NCI-H345 (cell line): Measurements from ENCODE around the gene SLC48A1.

ENCODE experiments used
- DNase-seq: peaks from one replicate; lab custom pipeline; 2025; lab: John Stamatoyannopoulos, UW

SLC48A1 gene

GRCh38 chr12:47773062-47773857 lies at the start of gene SLC48A1:
SLC48A1 (plus strand) TSS chr12:47773238; CDS start chr12:47773305, 67 bp downstream.
- DNase-seq: peak; percentile 34

DNA sequence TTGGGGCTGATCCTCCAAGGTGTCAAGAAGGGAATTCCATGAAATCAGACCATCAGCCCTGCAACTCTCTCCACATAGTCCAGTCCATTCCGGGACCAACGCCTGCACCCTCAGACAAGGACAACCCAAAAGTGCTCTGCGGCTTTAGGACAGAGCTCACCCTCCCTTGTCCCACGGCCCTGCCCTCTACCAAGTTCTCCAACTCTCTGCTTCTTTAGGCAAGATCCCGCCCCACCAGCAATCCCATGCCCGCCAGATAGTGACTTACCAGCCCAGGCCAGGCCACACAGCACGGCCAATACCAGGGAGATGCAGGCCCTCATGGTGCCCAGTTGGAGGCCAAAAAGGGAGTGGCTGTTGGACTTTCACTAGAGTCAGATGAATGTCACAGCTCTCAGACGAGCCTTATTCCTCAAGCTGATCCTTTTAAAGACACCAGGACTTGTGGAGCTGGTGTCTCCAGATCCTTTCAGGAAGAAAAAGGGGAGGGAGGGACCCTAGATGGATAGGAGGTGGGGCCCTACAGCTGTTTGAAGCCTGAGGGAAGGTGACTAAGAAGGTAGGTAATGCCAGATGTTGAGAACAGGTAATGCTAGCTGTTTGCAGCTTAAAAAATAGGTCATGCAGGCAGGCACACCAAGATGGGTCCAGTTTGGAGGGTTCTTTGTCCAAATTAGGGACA lies 47.8 kb upstream of the SLC48A1 start, which contains the start of gene ENDOU:
Gene ENDOU, minus strand, starts transcription at position 400 of the 682 bp plus-strand sequence. Its CDS starts 77 bp downstream, at position 323.
- no peak for DNase-seq

DNA sequence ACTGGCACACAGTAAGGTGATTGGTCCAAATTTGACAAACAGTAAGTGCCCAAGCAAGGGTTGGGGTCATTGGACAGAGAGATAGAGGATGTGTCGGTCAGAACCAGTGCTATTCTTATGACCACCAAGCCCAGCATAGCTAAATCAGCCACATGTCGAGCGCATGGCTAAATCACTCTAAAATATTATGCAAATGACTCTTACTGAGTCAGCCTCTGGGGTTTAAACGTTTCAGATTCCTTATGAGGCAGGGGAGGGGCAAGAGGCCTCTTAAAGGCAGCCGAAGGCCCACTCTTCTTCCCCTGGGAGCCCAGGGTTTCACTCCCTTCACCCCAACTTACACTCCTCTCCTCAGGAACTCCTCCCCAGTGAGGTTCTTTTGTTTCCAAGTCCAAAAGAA lies 47.1 kb upstream of the SLC48A1 start:
- no peak for DNase-seq

DNA sequence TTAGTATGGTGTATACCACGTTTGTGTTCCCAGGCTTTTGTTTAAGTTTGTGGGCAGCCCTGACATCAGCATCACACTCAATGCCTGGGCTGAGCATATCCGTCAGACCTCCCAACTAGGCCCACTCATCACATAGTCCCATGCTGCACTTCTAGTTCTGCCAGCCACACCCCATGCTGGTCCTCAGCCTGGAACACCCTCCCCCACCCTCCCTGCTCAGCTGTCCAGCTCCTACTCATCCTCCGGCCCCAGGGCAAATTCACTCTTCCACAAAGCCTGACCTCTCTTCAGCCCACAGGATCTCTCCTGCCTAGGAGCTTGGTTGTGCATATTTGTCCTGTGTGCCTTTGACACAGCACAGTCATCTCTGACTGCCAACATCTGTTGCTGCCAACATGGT lies 43.8 kb upstream of the SLC48A1 start:
- DNase-seq: no peak

GRCh38 chr12:47730341-47730744 lies 42.7 kb upstream of the SLC48A1 start:
- no peak for DNase-seq

- no peak for DNase-seq
Measured at GRCh38 chr12:47731723-47732122, 41.3 kb upstream of the SLC48A1 start.

DNA sequence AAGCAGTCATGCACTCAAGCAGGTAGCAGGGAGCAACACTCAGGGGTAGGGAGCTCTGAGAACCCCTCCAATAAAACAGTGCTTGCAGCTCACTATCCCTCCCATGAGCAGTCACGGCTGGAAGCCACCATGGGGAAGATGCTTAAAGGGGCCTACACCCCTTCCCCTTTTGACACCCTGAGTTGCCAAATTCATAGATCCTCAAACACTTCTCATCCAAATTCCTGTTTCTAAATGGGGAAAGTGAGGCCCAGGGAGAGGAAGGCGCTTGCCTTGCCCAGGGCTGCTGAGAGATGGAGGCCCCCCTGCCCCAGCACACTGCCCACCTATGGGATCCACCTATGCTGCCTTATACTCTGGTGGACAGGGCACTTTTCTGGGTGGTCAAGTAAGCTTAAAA lies 40.5 kb upstream of the SLC48A1 start:
- no peak for DNase-seq

DNA sequence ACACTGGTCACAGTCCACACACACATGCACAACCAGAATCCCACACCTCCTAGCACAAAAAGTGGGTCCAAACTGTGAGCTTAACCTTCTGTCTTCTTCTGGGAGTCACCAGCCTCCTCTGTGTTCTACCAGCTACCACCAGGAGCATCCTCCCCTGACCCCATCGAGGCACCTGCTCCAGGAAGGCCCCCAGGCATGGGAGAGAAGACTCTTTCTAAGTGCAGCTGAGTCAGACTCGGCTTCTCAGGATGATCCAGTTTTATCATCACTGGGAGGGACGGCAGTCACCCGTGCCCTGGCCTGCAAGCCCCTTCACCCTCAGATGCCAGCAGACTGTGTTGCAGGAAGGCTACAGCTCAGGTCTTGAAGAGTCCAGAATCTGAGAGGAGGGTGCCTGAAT lies 39.9 kb upstream of the SLC48A1 start:
- DNase-seq: no peak

- no peak for DNase-seq
Measured at GRCh38 chr12:47734725-47735480, 38.1 kb upstream of the SLC48A1 start.

- DNase-seq: no peak
Measured at GRCh38 chr12:47735649-47736048, 37.4 kb upstream of the SLC48A1 start.

DNA sequence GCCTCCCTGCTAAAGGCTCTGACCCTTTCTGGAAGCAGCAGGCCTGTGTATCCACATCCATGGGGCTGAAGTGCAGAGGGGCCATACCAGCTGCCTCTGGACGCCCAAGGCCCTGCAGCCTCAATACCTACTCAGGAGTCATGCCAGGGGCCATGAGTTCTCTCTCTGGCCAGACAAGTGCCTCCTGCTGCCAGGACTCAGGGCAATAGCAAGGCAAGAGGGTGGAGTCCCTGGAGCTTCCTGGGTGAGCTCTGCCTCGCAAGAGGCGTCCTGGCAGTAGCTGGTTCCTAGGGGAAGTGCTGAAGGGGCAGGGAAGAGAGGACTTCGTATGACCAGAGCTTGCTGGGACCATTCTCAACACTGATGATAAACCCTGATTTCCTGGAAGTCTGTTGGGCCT lies 36.8 kb upstream of the SLC48A1 start:
- no peak for DNase-seq

DNA sequence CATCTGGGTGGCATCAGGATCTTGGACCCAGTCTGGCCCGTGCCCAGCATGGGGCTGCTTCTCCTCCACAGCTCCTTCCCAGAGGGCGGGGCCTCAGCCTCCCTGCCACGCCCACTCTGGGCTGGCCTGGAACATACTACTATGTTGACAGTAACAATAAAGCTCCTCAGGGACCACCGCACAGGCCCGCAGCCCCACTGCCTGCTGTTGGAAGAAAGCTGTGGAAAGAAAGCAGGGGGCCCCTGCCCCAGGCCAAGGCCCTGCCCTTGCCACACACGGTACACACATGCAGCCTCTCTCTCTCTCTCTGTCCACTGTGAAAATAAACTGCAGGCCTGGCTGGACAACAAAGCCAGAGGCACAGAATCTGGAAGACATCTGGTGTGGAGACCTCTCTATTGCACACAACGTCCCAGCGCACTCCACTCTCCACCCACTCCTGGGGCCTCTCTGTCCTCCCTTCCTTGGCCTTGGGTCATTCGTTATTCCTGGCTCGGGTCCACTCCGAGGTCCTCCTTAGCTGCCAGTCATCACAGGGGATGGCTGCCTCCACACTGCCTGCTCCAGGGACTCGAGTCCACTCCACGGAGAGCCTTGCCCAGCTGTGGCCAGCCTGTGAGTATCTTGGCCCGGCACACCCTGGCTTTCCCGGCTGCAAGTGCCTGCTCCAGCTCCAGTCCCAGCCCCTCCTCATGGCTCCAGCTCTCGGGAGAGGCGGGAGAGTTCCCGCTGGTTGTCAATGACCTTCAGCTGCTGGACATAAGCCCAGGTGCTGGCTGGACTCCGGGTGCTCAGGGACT lies 36.0 kb upstream of the SLC48A1 start:
- DNase-seq: no peak

DNA sequence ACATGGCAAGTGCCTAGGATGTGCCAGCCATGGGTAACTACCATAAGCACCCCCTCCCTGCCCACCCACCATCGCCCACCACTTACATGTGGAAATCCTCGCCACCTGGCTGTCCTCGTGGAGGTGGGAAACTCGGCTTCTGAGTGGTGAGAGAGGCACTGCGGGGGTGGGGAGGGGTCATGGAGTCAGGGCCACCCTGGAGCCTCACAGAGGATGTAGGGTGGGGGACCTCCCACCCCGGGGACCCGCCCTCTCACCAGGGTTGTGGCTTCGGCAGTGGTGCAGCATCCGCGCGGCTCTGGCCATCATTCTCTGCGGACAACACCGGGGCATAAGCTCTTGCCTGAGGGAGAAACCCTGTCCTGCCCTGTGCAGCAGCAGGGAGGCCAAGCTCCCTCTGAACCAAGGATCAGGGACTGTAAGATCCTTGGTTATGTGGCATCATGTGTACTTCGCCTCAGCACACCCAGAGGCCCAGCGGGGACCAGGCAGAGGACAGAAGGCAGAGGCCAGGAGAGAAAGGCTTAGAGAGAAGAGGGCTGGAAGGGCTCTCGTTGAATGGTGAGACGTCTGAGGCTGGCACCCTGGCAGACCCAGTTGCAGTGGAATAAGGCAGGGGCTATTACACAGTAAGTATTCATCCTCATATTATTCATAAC lies 35.0 kb upstream of the SLC48A1 start:
- DNase-seq: no peak

DNA sequence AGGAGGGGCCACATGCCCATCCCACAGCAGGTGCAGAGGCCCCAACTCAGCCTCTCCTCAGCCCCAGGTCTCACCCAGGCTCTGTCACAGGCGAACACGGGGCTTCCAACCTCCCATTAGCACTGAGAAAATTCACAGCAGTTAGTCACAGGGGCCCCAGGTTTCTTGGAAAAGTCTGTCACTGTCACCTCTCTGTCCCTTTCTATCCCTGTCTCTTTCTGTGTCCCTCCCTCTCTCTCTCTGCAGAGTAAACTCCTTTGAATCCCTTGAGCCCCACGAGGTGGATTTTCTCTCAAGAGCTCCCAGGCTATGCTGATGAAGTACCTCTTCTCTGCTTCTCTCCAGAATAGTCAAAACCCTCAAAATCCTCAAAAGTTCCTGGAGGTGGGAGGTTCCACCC lies 33.7 kb upstream of the SLC48A1 start:
- no peak for DNase-seq

- no peak for DNase-seq
Measured at GRCh38 chr12:47739979-47740378, 33.1 kb upstream of the SLC48A1 start.

- DNase-seq: no peak
Measured at GRCh38 chr12:47740606-47741339, 32.3 kb upstream of the SLC48A1 start.

GRCh38 chr12:47741340-47741703 lies 31.7 kb upstream of the SLC48A1 start:
- DNase-seq: peak; percentile 85

DNA sequence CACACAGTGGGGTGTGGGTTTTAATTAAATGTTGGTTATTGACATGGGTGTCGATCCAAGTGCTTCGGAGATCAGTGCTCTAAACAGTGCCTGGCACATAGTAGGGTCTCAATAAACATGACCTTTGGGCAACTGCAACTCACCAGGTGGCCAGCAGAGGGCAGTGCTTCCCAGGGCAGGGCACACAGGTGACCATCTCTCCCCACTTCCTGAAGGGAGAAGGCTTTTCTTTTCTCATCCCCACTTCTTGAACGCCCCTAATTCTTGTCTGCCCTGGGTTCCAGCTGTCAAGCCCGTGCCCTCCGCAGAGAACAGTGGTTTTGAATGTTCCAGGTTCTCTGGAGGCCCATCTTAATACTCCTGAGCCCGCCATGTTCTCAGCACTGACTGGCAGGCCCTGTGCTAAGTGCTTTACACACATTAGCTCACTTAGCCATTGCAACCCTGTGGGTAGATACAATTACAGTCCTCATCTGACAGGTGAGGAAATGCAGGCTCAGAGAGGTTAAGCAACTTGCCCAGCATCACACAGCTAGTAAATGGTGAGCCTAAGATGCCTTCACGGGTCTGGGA lies 30.7 kb upstream of the SLC48A1 start:
- DNase-seq: no peak

- no peak for DNase-seq
Measured at GRCh38 chr12:47743311-47743860, 29.7 kb upstream of the SLC48A1 start.
